SK-N-SH (cell line): ENCODE measurements around the gene WWTR1. TPM values are rescaled to one million over a fixed set of nuclear protein-coding genes. Genes with fewer than 3 reads are reported as not detected.

Experiments
- CTCF ChIA-PET: fragments of 300-600, 350-600 bp; formaldehyde crosslinking; extraction: SDS; loops from one replicate; lab custom pipeline; 2021; lab: Yijun Ruan, JAX
- POLR2A ChIA-PET: fragments of 350-600 bp; sonication (Branson Sonifier 250); formaldehyde crosslinking; extraction: SDS; loops from one replicate; lab custom pipeline; 2020; ENCODE audit warnings: antibody characterized with exemption, inconsistent platforms; lab: Yijun Ruan, JAX
- DNase-seq: peaks from one replicate; pipeline ENCODE4 v3.0.0; 2012
- H2AFZ ChIP-seq: fragments of 200-600 bp; sonication (generic); 2 replicates; pipeline ENCODE4 v1.8.1; 2016; ENCODE audit warnings: antibody characterized with exemption, mild to moderate bottlenecking, low read depth
- H3F3A ChIP-seq: fragments of 200-600 bp; sonication (generic); replicated peaks from 2 replicates; pipeline ENCODE3; 2016; ENCODE audit warnings: antibody characterized with exemption, mild to moderate bottlenecking; ENCODE audit not compliant: insufficient read depth
- H3K27ac ChIP-seq, 2 experiments: fragments of 200-500 bp in 1 of 2; fragments of 200-600 bp in 1 of 2; sonication (Bioruptor generic) in 1 of 2; sonication (generic), shearing (Covaris generic) in 1 of 2; 2 replicates each; pipeline versions ENCODE4 v1.5.1 to v1.6.1; 2014 to 2016; ENCODE audit warnings: low read depth in 2 of 2, inconsistent platforms in 1 of 2, low read length in 1 of 2, mild to moderate bottlenecking in 1 of 2, mixed read lengths in 1 of 2
- H3K27me3 ChIP-seq: fragments of 200-600 bp; sonication (generic), shearing (Covaris generic); 2 replicates; pipeline ENCODE4 v1.6.1; 2016; ENCODE audit warnings: mixed run types; ENCODE audit not compliant: insufficient read depth
- H3K36me3 ChIP-seq, 2 experiments: fragments of 200-500 bp in 1 of 2; fragments of 200-600 bp in 1 of 2; sonication (Bioruptor generic) in 1 of 2; sonication (generic) in 1 of 2; replicated peaks in 1 of 2; 2 replicates each; pipeline versions ENCODE3 to v1.5.1; 2014 to 2016; ENCODE audit warnings: low read length in 1 of 2, mild to moderate bottlenecking in 1 of 2; ENCODE audit not compliant: insufficient read depth in 2 of 2, control insufficient read depth in 1 of 2
- H3K4me1 ChIP-seq, 2 experiments: fragments of 200-500 bp in 1 of 2; fragments of 200-600 bp in 1 of 2; sonication (Bioruptor generic) in 1 of 2; sonication (generic), shearing (Covaris generic) in 1 of 2; 2 replicates each; pipeline versions ENCODE4 v1.5.1 to v1.6.1; 2014 to 2016; ENCODE audit warnings: low read depth in 1 of 2, low read length in 1 of 2, mixed run types in 1 of 2; ENCODE audit not compliant: insufficient read depth in 2 of 2, control insufficient read depth in 1 of 2
- H3K4me2 ChIP-seq: fragments of 200-600 bp; sonication (generic), shearing (Covaris generic); 2 replicates; pipeline ENCODE4 v1.6.1; 2017; ENCODE audit warnings: mixed run types
- H3K4me3 ChIP-seq, 2 experiments: fragments of 200-500 bp in 1 of 2; fragments of 200-600 bp in 1 of 2; sonication (Bioruptor generic) in 1 of 2; sonication (generic), shearing (Covaris generic) in 1 of 2; 2 replicates each; pipeline versions ENCODE4 v1.5.1 to v1.8.1; 2014 to 2016; ENCODE audit warnings: low read depth in 2 of 2, inconsistent platforms in 1 of 2, low read length in 1 of 2, mild to moderate bottlenecking in 1 of 2, mixed read lengths in 1 of 2, moderate library complexity in 1 of 2
- H3K79me2 ChIP-seq: fragments of 200-600 bp; sonication (generic); 2 replicates; pipeline ENCODE4 v1.8.1; 2017; ENCODE audit warnings: mild to moderate bottlenecking; ENCODE audit not compliant: insufficient read depth
- H3K9ac ChIP-seq: fragments of 200-600 bp; sonication (generic); 2 replicates; pipeline ENCODE4 v1.6.1; 2017; ENCODE audit warnings: mixed run types
- H3K9me2 ChIP-seq: fragments of 200-600 bp; sonication (generic); 2 replicates; pipeline ENCODE4 v1.6.1; 2017; ENCODE audit warnings: mixed run types
- H3K9me3 ChIP-seq: fragments of 200-600 bp; sonication (generic); 2 replicates; pipeline ENCODE4 v1.6.1; 2017; ENCODE audit warnings: mixed run types, mild to moderate bottlenecking, moderate library complexity
- H4K20me1 ChIP-seq: fragments of 200-600 bp; sonication (generic); 2 replicates; pipeline ENCODE4 v1.6.1; 2017; ENCODE audit warnings: mild to moderate bottlenecking, mixed run types; ENCODE audit not compliant: insufficient read depth
- CHD2 ChIP-seq: fragments of 150-350 bp; IDR thresholded peaks from 2 replicates; pipeline ENCODE4 v1.6.1; 2018; ENCODE audit warnings: low read length; ENCODE audit not compliant: partially characterized antibody
- FOSL2 ChIP-seq: IDR thresholded peaks from 2 replicates; pipeline ENCODE4 v1.4.0; 2012; ENCODE audit warnings: low read depth, mild to moderate bottlenecking, moderate library complexity, borderline replicate concordance
- GABPA ChIP-seq: IDR thresholded peaks from 2 replicates; pipeline ENCODE4 v1.4.0; 2012; ENCODE audit warnings: low read depth, mild to moderate bottlenecking
- GATA2 ChIP-seq: sonication (generic); formaldehyde crosslinking; IDR thresholded peaks from 2 replicates; pipeline ENCODE4 v1.5.0; 2020; ENCODE audit warnings: mild to moderate bottlenecking, missing genetic modification reagents
- MEF2A ChIP-seq: IDR thresholded peaks from 2 replicates; pipeline ENCODE4 v1.4.0; 2012; ENCODE audit warnings: low read depth, borderline replicate concordance
- NFIC ChIP-seq: IDR thresholded peaks from 2 replicates; pipeline ENCODE4 v1.4.0; 2012; ENCODE audit warnings: borderline replicate concordance
- NRF1 ChIP-seq: IDR thresholded peaks from 2 replicates; pipeline ENCODE4 v1.6.1; 2012; ENCODE audit warnings: low read depth, mild to moderate bottlenecking, low read length
- POLR2AphosphoS5 ChIP-seq: IDR thresholded peaks from 2 replicates; pipeline ENCODE4 v1.6.1; 2012; ENCODE audit warnings: low read depth, low read length
- RCOR1 ChIP-seq: fragments of 150-350 bp; IDR thresholded peaks from 2 replicates; pipeline ENCODE4 v1.6.1; 2017; ENCODE audit warnings: antibody characterized with exemption, low read length
- RFX5 ChIP-seq: IDR thresholded peaks from 2 replicates; pipeline ENCODE4 v1.6.1; 2012; ENCODE audit warnings: mild to moderate bottlenecking, improper control_type of control experiment, low read length
- RXRA ChIP-seq: IDR thresholded peaks from 2 replicates; pipeline ENCODE4 v1.4.0; 2012; ENCODE audit warnings: low read depth, mild to moderate bottlenecking, borderline replicate concordance
- SMC3 ChIP-seq: IDR thresholded peaks from 2 replicates; pipeline ENCODE4 v1.6.1; 2012; ENCODE audit warnings: low read depth, low read length, improper control_type of control experiment
- WGBS: methylation state at CpG from one replicate; pipeline ENCODE4 v1.1.6; 2017; ENCODE audit warnings: low lambda C conversion rate; 5-methylcytosine and 5-hydroxymethylcytosine counted together
- polyA plus RNA-seq, 3 experiments: library from polyadenylated mRNA; depleted of rRNA; stranded (reverse); fragments of >200 nt; gene quantifications; 2 replicates each; pipeline ENCODE4 v1.2.3, GENCODE V29; 2012
- TF ChIP-seq, protein P1 (sequence below): IDR thresholded peaks from 2 replicates; pipeline ENCODE4 v1.6.1; 2012; ENCODE audit warnings: mild to moderate bottlenecking, low read depth, low read length, moderate library complexity
- TF ChIP-seq, protein P2 (sequence below): fragments of 150-350 bp; IDR thresholded peaks from 2 replicates; pipeline ENCODE4 v1.6.1; 2016; ENCODE audit warnings: mild to moderate bottlenecking, low read depth, low read length
- TF ChIP-seq, protein P3 (sequence below): IDR thresholded peaks from 2 replicates; pipeline ENCODE4 v1.4.0; 2012; ENCODE audit warnings: low read depth

The WWTR1 gene
- polyA plus RNA-seq, 1 of the 3 experiments (the other 2 are of a cell fraction): 60.6 TPM

DNA sequence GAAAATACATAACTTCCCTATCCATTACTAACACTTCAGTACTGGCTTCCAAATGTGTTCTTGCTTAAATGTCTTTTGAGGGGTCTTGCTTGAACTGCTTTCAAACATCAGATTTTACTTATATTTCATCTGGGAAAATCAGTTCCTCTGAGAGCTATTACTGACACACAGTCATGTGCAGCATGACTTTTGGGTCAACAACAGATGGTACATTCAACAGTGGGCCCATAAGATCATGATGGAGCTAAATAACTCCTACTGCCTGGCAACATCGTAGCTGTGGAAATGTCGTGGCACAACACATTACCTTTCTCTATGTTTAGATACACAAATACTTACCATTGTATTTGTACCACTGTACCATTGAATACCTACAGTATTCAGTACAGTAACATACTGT is 43.8 kb downstream of the WWTR1 start (continued):
- TF ChIP-seq GABPA: no peak

DNA sequence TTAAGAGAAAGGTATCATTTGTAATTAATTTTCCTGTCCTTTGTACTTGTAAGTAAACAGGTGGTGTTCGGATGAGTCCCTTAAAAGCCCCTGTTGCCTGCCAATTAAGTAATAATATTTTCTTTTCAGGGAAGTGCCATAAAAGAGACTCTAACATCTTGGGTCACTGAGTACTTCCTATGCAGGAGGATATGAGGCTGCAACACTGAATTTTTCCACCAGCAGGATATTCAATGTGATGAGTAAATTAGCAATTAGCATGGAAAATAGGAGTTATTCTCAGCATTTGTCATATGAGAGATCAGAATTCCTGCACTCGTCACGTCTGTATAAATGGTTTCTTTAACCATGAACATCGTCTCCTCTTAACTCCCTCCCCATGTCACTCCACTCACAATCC is 45.4 kb downstream of the WWTR1 start:
- no peak for DNase-seq
- Histone ChIP-seq H3K4me2 (no peak overlapping the region), H3K4me1 (peaks cover 3 to 25% of the 10 kb centered on the region in 2 experiments; a peak in 2 of 4 replicates), H3K27ac (no peak overlapping the region)
- no peak for TF ChIP-seq SMC3
- TF ChIP-seq, protein P1, sequence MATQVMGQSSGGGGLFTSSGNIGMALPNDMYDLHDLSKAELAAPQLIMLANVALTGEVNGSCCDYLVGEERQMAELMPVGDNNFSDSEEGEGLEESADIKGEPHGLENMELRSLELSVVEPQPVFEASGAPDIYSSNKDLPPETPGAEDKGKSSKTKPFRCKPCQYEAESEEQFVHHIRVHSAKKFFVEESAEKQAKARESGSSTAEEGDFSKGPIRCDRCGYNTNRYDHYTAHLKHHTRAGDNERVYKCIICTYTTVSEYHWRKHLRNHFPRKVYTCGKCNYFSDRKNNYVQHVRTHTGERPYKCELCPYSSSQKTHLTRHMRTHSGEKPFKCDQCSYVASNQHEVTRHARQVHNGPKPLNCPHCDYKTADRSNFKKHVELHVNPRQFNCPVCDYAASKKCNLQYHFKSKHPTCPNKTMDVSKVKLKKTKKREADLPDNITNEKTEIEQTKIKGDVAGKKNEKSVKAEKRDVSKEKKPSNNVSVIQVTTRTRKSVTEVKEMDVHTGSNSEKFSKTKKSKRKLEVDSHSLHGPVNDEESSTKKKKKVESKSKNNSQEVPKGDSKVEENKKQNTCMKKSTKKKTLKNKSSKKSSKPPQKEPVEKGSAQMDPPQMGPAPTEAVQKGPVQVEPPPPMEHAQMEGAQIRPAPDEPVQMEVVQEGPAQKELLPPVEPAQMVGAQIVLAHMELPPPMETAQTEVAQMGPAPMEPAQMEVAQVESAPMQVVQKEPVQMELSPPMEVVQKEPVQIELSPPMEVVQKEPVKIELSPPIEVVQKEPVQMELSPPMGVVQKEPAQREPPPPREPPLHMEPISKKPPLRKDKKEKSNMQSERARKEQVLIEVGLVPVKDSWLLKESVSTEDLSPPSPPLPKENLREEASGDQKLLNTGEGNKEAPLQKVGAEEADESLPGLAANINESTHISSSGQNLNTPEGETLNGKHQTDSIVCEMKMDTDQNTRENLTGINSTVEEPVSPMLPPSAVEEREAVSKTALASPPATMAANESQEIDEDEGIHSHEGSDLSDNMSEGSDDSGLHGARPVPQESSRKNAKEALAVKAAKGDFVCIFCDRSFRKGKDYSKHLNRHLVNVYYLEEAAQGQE: no peak
- TF ChIP-seq NFIC: no peak
- TF ChIP-seq CHD2: no peak
- no peak for TF ChIP-seq NRF1
- TF ChIP-seq, protein P2, sequence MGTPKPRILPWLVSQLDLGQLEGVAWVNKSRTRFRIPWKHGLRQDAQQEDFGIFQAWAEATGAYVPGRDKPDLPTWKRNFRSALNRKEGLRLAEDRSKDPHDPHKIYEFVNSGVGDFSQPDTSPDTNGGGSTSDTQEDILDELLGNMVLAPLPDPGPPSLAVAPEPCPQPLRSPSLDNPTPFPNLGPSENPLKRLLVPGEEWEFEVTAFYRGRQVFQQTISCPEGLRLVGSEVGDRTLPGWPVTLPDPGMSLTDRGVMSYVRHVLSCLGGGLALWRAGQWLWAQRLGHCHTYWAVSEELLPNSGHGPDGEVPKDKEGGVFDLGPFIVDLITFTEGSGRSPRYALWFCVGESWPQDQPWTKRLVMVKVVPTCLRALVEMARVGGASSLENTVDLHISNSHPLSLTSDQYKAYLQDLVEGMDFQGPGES: no peak
- TF ChIP-seq MEF2A: no peak
- TF ChIP-seq POLR2AphosphoS5: no peak
- TF ChIP-seq, protein P3, sequence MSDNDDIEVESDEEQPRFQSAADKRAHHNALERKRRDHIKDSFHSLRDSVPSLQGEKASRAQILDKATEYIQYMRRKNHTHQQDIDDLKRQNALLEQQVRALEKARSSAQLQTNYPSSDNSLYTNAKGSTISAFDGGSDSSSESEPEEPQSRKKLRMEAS: no peak
- no peak for TF ChIP-seq RXRA
- TF ChIP-seq RFX5: no peak
- no peak for TF ChIP-seq GATA2 (CRISPR knock-in tag)
- no peak for TF ChIP-seq RCOR1
- TF ChIP-seq FOSL2: no peak
- TF ChIP-seq, all 33 proteins: peak for 0
- H3K27me3 ChIP-seq: no peaks in the 10 kb centered on the region
- peaks cover 0 to 16% of the 10 kb centered on the region in 2 experiments for H3K36me3 ChIP-seq
- H3K9me2 ChIP-seq: no peaks in the 10 kb centered on the region
- CTCF ChIA-PET: no interaction called here
- H4K20me1 ChIP-seq: no peaks in the 10 kb centered on the region
- no peak overlapping the region for H2AFZ ChIP-seq
- peaks cover 14% of the 10 kb centered on the region for H3F3A ChIP-seq
- H3K79me2 ChIP-seq: peaks cover 89% of the 10 kb centered on the region
- no peak overlapping the region for H3K4me3 ChIP-seq
- 95% methylated on average over 4 of the region's 4 CpGs for WGBS
- H3K9me3 ChIP-seq: no peaks in the 10 kb centered on the region
- no peak overlapping the region for H3K9ac ChIP-seq
- POLR2A ChIA-PET: no interaction called here
